Measurements from ENCODE around the gene OR51I2. TPM values are rescaled to one million over a fixed set of nuclear protein-coding genes. Genes with fewer than 3 reads are reported as not detected.

The OR51I2 gene
- total and polyA plus RNA-seq, 9 of the 15 experiments (the other 6 are each of a cell fraction or from before 2014, with no cell fraction given): 0.06 to 0.61 (median 0.07) TPM; not detected in 6

- CTCF ChIA-PET (ENCODE audit: low intra/inter-chr PET ratio): no interaction called here
- whole genome bisulfite sequencing (ENCODE audit: insufficient coverage, low coverage, missing lambda C conversion rate): 38% methylated on average over 2 of the region's 2 CpGs
- intact Hi-C loops (cut with micrococcal nuclease): loop anchor here (10.0 kb wide), 4 partner anchors 95 to 395 kb away; partner anchors contain the start of genes OR51V1, OR52E5 and TRIM6
- BruUV-seq (replicated peaks): no TSS peak
- Histone ChIP-seq H3K9me3 (replicated peaks; ENCODE audit: control insufficient read depth, insufficient read depth, low read depth, low read length) (no peaks in the 10 kb centered on the region), H2AFZ (ENCODE audit: low read depth, low read length) (no peak overlapping the region), H3K4me2 (ENCODE audit: insufficient read depth, low read length) (peak overlapping the region; percentile 50), H3K9ac (ENCODE audit: insufficient read depth in 1 of 2, low read depth in 2 of 2, low read length in 2 of 2) (peak overlapping the region in 1 of 2 experiments; percentile 61; a peak in 2 of 4 replicates), H3K4me1 (replicated peaks in 1 of 2; ENCODE audit: control insufficient read depth in 2 of 2, insufficient read depth in 2 of 2, low read length in 2 of 2) (peaks cover 0 to 44% of the 10 kb centered on the region in 2 experiments; a peak in 3 of 5 replicates), H4K20me1 (replicated peaks; ENCODE audit: control insufficient read depth, insufficient read depth, low read length) (peaks cover 77% of the 10 kb centered on the region), H3K9me1 (ENCODE audit: control insufficient read depth, insufficient read depth, low read length) (peaks cover 3% of the 10 kb centered on the region), H3K27me3 (ENCODE audit: control insufficient read depth in 2 of 2, insufficient read depth in 2 of 2, low read length in 2 of 2) (no peaks in the 10 kb centered on the region), H3K36me3 (ENCODE audit: control insufficient read depth, insufficient read depth, low read length) (peaks cover 89% of the 10 kb centered on the region), H3K79me2 (ENCODE audit: control insufficient read depth, insufficient read depth, low read length) (peaks cover 100% of the 10 kb centered on the region), H3K4me3 (peak overlapping the region; percentile 52; the same call in 1 of the 2 replicates), H3K27ac (ENCODE audit: extremely low read depth, low read depth, low read length) (peak overlapping the region; percentile 24; the same call in 2 of the 3 replicates)
- no peak for TF ChIP-seq ARID1B (IDR thresholded peaks at IDR 0.05)
- TF ChIP-seq ZNF655 (CRISPR knock-in tag; IDR thresholded peaks at IDR 0.05): no peak
- TF ChIP-seq ZNF589 (CRISPR knock-in tag; IDR thresholded peaks at IDR 0.05; ENCODE audit: low read depth): no peak
- no peak for TF ChIP-seq HLTF (IDR thresholded peaks at IDR 0.05)
- TF ChIP-seq ZC3H8 (IDR thresholded peaks at IDR 0.05): no peak
- TF ChIP-seq CAMTA2 (CRISPR knock-in tag; conservative IDR thresholded peaks at IDR 0.05): no peak
- TF ChIP-seq YY1 (IDR thresholded peaks at IDR 0.05; ENCODE audit: borderline replicate concordance in 1 of 3, control insufficient read depth in 1 of 3, extremely low read depth in 1 of 3, insufficient read depth in 3 of 3, insufficient read length in 1 of 3, insufficient replicate concordance in 2 of 3, low read depth in 1 of 3, low read length in 2 of 3): no peak
- TF ChIP-seq MIER1 (IDR thresholded peaks at IDR 0.05; ENCODE audit: low read depth): no peak
- TF ChIP-seq ELF1 (tag; IDR thresholded peaks at IDR 0.05): no peak
- TF ChIP-seq FOXO4 (CRISPR knock-in tag; IDR thresholded peaks at IDR 0.05): no peak
- TF ChIP-seq KLF1 (tag; IDR thresholded peaks at IDR 0.05): no peak
- no peak for TF ChIP-seq BRF1 (IDR thresholded peaks at IDR 0.05; ENCODE audit: borderline replicate concordance, extremely low read depth, insufficient read length)
- TF ChIP-seq MAFG (tag; conservative IDR thresholded peaks at IDR 0.05): no peak
- TF ChIP-seq STAT6 (CRISPR knock-in tag; IDR thresholded peaks at IDR 0.05): no peak
- TF ChIP-seq PYGO2 (tag; IDR thresholded peaks at IDR 0.05): no peak
- POLR2A ChIA-PET: no interaction called here
- FAIRE-seq (no peak), ATAC-seq (no peak), DNase-seq (ENCODE audit: extremely low read depth in 1 of 4, low spot score in 3 of 4) (no peak)
- in situ Hi-C loops (cut with MboI): no loop called here
These were observed 50.5 kb downstream of the OR51I2 start for GRCh38 chr11:5499671-5500070.
